ENCODE measurements around the gene TPM4.
"Not testable (repeated sequence)": the region's sequence is repeated elsewhere in the genome, so short reads cannot be mapped to it uniquely, and the experiment has no call there.

TPM4 gene

GRCh38 chr19:16076154-16076957 is at the start of gene TPM4:
TPM4 (plus strand) TSS chr19:16076495; CDS start chr19:16076566, 71 bp downstream.
- peak; percentile 59 to 64 (median 63) for DNase-seq (ENCODE audit: low read depth in 3 of 3, low spot score in 1 of 3)

DNA sequence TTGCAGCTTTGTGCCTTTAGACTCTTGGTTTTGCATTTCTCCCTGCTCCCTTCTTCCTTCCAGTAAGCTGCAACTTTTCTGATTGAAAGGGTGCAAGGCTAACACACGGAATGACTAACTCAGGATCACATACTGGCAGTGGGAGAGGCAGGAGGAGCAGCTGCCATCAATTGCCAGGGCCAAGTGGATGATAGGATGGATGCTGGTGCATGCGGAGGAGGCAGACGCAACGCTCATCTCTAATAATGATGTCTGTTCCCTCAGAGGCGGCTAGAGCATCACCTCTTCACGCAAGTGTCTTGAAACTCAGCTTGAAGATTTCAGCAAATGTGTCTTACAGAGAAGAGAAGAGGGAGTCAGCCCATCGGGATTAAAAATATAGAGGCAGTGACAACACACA is 49.5 kb upstream of the TPM4 start:
- no peak for DNase-seq (ENCODE audit: low read depth in 3 of 3, low spot score in 1 of 3)

GRCh38 chr19:16027528-16027927 is 48.8 kb upstream of the TPM4 start:
- no peak for DNase-seq (ENCODE audit: low read depth in 3 of 3, low spot score in 1 of 3)

- DNase-seq (ENCODE audit: low read depth in 3 of 3, low spot score in 1 of 3) = not testable (repeated sequence)
Measured at GRCh38 chr19:16030155-16030554, 46.1 kb upstream of the TPM4 start.

DNA sequence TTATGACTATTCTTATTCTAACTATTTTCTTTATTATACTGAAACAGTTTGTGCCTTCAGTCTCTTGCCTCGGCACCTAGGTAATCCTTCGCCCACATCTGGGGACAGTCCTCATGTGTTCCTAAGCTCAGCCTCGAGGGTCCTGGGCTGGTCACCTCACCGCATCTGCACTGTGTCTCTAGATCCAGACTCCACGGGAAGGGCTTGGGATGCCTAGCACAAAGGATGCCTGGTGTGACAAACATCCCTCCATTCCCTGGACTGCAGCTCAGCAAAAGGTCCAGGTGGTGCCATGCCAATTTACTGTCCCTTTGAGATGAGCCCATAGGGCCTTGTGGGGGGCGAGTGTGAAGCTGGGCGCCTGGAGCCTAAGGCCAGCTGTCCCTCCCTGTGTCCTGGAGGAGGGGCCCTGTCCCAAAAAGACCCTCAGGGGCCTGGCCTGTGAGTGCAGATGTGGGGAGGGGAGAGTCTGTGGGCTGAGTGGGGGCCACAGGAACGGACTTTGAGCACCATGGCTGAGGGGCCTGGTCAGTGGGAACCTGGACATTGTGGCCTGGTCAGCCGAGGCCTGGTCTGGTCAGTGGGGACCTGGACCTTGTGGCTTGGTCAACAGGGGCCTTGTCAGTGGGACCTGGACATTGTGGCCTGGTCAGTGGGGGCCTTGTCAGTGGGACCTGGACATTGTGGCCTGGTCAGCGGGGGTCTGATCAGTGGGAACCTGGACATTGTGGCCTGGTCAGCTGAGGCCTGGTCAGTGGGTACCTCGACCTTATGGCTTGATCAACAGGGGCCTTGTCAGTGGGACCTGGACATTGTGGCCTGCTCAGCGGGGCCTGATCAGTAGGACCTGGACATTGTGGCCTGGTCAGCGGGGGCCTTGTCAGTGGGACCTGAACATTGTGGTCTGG is 45.1 kb upstream of the TPM4 start:
- DNase-seq (ENCODE audit: low read depth in 3 of 3, low spot score in 1 of 3) = no peak

DNA sequence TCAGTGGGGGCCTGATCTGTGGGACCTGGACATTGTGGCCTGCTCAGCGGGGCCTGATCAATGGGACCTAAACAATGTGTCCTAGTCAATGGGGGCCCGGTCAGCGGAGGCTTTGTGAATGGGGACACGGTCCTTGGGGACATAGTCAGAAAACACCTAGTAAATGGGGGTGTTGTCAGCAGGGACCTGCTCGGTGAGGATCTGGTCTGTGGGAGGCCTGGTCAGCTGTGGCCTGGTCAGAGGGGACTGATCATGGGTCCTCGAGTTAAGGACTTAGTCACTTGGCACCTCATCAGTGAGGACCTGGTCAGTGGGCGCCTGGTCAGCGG is 44.5 kb upstream of the TPM4 start:
- DNase-seq (ENCODE audit: low read depth in 3 of 3, low spot score in 1 of 3) = no peak

- no peak for DNase-seq (ENCODE audit: low read depth in 3 of 3, low spot score in 1 of 3)
Measured at GRCh38 chr19:16032509-16033135, 43.7 kb upstream of the TPM4 start.

- DNase-seq (ENCODE audit: low read depth in 3 of 3, low spot score in 1 of 3) = no peak
Measured at GRCh38 chr19:16033136-16033530, 43.2 kb upstream of the TPM4 start.

- no peak for DNase-seq (ENCODE audit: low read depth in 3 of 3, low spot score in 1 of 3)
Measured at GRCh38 chr19:16033721-16034120, 42.6 kb upstream of the TPM4 start.

GRCh38 chr19:16034180-16034579 is 42.1 kb upstream of the TPM4 start:
- no peak for DNase-seq (ENCODE audit: low read depth in 3 of 3, low spot score in 1 of 3)

GRCh38 chr19:16034958-16035560 is 41.2 kb upstream of the TPM4 start:
- DNase-seq (ENCODE audit: low read depth in 3 of 3, low spot score in 1 of 3) = no peak

DNA sequence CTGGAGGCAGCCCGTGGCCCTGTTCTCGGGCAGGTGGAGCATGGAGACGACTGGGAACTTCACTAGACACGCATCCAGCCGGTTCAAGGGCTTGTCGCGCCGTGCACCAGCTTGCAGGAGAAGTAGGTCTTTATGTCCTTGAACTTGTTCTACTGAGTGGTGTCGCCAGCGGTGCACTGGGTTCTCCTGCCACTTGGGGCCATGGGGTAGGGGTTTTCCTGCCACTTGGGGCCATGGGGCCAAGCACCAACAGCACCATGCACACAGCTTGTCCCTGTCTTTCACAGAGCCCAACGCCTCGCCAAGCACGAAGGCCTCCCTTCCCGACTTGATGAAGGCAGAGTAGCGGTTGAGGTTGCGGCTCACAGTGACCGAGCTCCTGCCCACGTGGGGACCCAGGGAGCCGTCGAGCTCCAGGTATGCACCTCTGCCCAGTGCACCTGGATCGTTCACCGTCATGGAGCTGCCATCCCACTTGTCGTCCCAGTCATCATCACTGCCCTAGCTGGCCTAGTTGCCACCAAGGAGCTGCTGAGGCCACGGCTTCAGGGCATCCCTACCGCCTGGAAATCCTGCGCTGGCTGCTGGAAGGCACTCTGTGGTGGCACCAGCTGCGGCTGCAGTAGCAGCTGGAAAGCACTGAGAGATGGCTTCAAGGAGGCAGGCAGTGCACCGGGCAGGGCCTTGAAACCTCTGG is 40.5 kb upstream of the TPM4 start:
- no peak for DNase-seq (ENCODE audit: low read depth in 3 of 3, low spot score in 1 of 3)

GRCh38 chr19:16036397-16036925 is 39.8 kb upstream of the TPM4 start:
- no peak for DNase-seq (ENCODE audit: low read depth in 3 of 3, low spot score in 1 of 3)

- no peak for DNase-seq (ENCODE audit: low read depth in 3 of 3, low spot score in 1 of 3)
Measured at GRCh38 chr19:16036941-16037340, 39.4 kb upstream of the TPM4 start.

DNA sequence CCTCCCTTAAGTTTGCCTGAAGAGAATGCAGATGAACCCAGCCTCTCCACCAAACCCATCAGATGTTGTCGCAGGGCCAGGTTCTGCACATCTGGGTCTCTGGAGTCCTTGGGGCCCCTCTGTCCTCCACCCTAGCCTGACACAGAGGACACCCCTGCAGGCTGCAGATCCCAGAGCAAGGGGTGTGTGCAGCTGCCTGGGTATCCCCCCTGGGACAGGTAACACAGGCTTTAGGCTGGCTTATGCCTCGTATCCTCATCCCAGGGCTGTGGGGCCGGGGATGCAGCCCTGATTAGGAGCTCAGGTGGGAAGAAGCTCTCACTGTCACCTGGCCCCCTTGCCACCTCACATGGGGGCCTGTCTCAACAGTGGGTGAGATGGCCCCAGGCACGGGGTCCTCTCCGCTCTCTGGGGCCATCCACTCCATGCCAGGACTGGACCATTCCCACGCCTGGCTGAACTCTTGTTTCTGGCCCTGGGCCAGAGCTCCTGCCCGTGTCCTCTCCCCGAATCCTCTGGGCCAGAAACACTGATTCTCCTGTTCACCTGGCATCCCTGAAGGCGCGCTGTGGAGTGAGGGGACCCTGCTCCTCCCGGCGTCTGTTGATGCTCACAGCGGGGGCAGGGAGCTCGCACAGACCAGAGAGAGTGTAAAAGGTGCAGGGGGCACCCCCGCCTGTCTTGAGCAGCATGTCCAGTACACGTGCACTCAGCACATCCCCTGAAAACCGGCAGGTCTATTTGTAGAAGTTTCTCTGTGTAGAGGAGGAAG is 38.7 kb upstream of the TPM4 start:
- no peak for DNase-seq (ENCODE audit: low read depth in 3 of 3, low spot score in 1 of 3)

GRCh38 chr19:16038196-16038695 is 38.0 kb upstream of the TPM4 start:
- DNase-seq (ENCODE audit: low read depth in 3 of 3, low spot score in 1 of 3) = no peak

DNA sequence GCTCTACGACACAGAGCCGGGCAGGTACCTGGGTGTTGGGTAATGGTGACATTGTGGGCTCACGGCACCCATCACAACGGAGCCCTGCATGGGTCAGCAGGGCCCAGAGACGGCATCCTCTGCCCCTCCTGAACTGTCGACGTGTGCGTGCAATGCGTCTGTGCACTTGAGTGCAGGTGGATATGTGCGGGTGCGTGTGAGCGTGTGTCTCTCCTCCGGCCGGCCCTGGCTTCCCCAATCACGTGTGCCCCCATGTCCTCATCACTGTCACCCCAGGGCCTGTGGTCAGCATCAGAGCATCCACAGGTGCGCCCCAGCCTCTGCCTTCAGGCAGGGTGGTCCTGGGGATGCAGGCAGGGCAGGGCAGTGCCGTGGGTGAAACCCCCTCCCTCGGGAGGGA is 37.2 kb upstream of the TPM4 start:
- DNase-seq (ENCODE audit: low read depth in 3 of 3, low spot score in 1 of 3) = no peak

DNA sequence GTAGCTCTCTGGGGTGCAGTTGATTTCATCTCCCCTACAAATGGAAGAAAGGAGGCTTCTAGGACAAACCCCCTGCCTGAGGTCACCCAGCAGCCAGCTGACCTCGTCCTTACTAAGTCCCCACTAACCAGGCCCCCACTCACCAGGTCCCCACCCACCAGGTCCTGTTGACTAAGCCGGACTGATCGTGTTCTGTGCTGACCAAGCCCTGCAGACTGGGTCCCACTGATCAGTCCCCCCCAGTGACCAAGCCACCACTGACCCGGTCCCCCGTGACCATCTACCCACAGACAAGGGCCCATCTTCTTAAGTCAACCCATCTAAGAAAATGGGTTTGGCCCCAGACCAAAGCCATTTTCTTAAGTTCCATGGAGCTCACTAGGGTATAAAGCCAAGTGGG is 36.8 kb upstream of the TPM4 start:
- no peak for DNase-seq (ENCODE audit: low read depth in 3 of 3, low spot score in 1 of 3)

DNA sequence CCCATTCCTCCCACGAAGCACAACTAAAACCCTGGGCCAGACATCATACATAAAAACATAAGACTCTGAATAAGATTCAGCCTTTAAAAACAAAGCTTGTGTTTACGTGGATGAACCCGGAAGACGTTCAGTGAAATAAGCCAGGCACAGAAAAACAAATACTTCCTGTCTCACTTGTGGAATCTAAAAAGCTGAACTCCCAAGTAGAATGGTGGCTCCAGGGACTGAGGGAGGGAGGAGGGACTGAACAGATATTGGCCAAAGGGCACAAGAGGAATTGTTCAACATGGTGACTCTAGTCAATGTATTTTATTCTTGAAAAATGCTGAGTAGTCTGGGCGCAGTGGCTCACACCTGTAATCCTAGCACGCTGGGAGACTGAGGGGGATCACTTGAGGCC is 35.7 kb upstream of the TPM4 start:
- DNase-seq (ENCODE audit: low read depth in 3 of 3, low spot score in 1 of 3) = no peak

Data from stimulated activated CD4-positive, alpha-beta T cell treated with anti-CD3 and anti-CD28 coated beads, TNF-alpha, amount 100 ng/mL, for 1 hour (primary cell).